RWPE1 (cell line): ENCODE measurements around the gene FAM174B.

Experiments
- CTCF ChIA-PET: fragments of 350-600 bp; sonication (Branson Sonifier 250); formaldehyde crosslinking; extraction: SDS; loops from one replicate; lab custom pipeline; 2021; lab: Yijun Ruan, JAX
- POLR2A ChIA-PET: fragments of 400-600 bp; formaldehyde crosslinking; extraction: SDS; loops from one replicate; lab custom pipeline; 2020; ENCODE audit warnings: antibody characterized with exemption; ENCODE audit not compliant: low non-redundant PET; lab: Yijun Ruan, JAX
- DNase-seq: peaks from one replicate; pipeline ENCODE4 v3.0.0; 2012; ENCODE audit warnings: low spot score
- H3K27ac ChIP-seq: fragments of 450-650 bp; 2 replicates; pipeline ENCODE4 v1.5.1; 2017
- TF ChIP-seq, protein P1 (sequence below): fragments of 450-650 bp; conservative IDR thresholded peaks from 2 replicates; pipeline ENCODE4 v1.5.1; 2017; ENCODE audit warnings: low read depth, mild to moderate bottlenecking

FAM174B gene

DNA sequence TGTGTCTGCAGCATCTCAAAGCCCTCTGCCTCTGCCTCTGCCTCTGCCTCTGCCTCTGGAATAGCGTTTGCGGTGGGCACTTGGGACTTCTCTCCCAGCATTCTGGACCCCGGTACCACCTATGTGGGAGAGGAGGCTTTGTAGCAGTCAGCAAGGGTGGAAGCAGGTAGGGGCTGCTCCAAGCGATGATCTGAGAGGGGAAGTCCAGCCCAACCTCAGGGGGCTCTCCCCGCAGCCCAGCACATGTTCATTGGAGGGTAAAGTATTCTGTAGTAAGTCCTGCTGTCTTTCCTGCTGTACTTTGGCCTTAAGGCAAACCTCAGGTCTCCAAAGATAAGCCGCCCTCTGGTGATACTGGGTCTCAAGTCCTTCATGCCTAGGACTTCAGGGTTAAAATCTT lies 68.6 kb downstream of the FAM174B start:
- POLR2A ChIA-PET, result no interaction called here
- TF ChIP-seq, protein P1, sequence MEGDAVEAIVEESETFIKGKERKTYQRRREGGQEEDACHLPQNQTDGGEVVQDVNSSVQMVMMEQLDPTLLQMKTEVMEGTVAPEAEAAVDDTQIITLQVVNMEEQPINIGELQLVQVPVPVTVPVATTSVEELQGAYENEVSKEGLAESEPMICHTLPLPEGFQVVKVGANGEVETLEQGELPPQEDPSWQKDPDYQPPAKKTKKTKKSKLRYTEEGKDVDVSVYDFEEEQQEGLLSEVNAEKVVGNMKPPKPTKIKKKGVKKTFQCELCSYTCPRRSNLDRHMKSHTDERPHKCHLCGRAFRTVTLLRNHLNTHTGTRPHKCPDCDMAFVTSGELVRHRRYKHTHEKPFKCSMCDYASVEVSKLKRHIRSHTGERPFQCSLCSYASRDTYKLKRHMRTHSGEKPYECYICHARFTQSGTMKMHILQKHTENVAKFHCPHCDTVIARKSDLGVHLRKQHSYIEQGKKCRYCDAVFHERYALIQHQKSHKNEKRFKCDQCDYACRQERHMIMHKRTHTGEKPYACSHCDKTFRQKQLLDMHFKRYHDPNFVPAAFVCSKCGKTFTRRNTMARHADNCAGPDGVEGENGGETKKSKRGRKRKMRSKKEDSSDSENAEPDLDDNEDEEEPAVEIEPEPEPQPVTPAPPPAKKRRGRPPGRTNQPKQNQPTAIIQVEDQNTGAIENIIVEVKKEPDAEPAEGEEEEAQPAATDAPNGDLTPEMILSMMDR, result no peak
- DNase-seq, result no peak
- H3K27ac ChIP-seq, result no peak overlapping the region
- CTCF ChIA-PET, result interaction anchor here (0.6 kb wide), 1 partner anchor 764 kb away, joined by 3 read pairs; no protein-coding TSS in a partner anchor

DNA sequence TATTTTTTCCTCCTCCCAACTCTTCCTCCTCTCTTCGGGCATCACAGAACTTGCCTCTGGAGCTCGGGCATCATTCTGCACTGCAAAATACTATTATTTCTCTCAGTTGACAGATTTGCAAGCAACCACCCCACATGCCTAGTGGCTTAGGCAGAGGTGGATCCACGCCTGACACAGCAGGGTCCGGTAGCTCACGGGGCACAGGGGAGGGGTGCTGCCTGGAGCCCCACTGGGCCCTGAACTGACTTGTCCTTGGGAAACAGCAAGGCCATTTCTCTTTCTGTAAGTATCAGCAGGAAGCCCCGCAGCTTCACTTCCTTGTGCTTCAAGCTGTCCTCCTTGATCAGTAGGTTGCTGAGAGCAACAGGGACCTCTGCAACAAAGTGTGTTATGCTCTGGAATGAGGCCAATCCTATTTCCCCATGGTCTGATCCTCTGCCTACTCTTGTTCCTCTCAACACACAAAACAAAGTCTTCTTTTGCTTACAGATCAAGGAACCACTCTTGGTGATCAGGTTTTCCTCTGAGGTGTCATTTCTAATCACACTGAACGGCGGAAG lies 69.1 kb downstream of the FAM174B start:
- TF ChIP-seq, protein P1, result no peak
- H3K27ac ChIP-seq, result no peak overlapping the region
- ChIA-PET POLR2A (no interaction called here), CTCF (no interaction called here)
- DNase-seq, result no peak

DNA sequence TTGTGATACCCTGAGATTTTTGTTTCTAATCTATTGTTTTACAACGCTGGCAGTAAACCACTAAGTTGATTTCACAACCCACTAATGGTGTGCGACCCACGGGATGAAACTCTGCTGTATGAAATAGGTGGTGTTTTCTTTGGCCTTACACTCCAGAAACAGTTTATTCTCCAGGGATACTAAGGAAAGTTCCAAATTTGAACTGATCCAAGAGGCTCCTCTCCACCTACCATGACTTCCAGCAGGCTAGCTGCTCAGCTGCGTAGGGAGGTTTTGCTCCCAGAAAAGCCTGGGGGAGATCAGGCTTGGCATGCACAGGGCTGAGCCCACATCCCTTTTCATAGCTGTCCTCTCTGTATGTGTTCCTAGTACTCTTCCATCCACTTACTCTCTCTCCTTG lies 71.5 kb downstream of the FAM174B start:
- TF ChIP-seq, protein P1, result no peak
- ChIA-PET CTCF (interaction anchor here (0.6 to 0.7 kb wide), 3 partner anchors 39 to 460 kb away, joined by 3 to 4 read pairs (median 3); no protein-coding TSS in a partner anchor), POLR2A (no interaction called here)
- no peak overlapping the region for H3K27ac ChIP-seq
- DNase-seq, result no peak

DNA sequence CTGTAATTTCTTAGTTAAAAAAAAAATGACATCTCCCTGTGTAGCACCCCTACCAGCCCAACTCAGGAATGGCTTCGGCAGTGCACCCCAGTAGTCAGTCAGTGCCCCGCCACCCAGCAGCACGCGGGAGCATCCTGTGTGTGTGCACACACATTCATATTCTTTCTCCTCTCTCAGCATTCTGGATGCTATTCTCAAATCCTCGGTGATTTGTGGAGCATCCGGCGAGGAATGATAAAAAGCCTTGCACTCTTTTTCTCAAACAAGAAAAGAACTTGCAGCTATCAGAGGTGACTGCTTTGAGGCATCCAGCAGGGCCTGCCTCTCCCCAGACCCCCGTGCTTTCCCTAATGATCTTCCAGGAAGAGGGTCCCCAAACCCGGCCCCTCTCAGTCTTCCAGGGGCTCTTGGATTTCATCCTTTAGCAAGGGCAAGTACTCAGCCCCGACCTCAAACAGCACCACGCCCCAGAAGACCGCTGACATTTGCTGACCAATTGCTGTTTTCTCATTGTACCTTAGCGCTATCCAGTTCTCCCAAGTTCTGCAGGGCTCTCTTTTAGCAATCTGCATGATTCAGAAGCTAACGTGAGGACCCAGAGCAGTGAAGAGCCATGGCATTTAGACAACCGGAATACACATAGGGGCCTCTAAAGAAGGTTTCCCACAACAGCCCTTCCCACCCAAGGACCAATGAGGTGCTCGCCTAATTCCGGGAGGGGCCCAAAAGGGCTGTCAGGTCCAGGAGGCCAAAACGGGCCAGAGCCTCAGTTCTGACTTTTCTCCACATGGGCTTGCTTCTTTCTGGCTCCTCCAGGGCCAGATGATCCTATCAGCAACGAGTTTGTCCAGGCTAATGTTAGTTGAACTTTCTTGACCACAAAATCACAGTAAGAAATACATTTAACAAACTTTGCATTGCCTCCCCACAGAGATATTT lies 72.2 kb downstream of the FAM174B start:
- no peak for DNase-seq
- TF ChIP-seq, protein P1, result no peak
- CTCF ChIA-PET, result interaction anchor here (0.7 kb wide), 1 partner anchor 49 kb away, joined by 3 read pairs; no protein-coding TSS in a partner anchor
- no peak overlapping the region for H3K27ac ChIP-seq
- POLR2A ChIA-PET, result no interaction called here

DNA sequence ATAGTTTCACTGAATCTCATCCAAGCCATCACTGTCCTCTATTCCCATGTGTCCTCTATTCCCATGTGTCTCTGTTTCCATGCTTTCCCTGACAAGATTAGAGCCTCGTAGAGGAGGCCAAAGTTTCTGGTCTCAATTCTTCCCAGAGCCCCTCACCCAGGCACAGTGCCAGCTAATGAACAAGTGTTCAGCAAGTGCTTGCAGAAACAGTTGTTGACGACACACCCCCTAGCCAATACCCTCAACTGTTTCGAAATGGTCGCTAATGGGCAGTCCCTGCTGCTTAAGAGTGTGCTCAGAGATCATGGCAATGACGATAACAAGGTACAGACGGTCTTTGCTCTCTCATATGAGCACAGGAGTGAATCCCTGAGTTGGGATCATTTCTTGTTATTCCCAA lies 73.4 kb downstream of the FAM174B start:
- no peak for DNase-seq
- POLR2A ChIA-PET, result no interaction called here
- no peak overlapping the region for H3K27ac ChIP-seq
- CTCF ChIA-PET, result no interaction called here
- TF ChIP-seq, protein P1, result no peak

DNA sequence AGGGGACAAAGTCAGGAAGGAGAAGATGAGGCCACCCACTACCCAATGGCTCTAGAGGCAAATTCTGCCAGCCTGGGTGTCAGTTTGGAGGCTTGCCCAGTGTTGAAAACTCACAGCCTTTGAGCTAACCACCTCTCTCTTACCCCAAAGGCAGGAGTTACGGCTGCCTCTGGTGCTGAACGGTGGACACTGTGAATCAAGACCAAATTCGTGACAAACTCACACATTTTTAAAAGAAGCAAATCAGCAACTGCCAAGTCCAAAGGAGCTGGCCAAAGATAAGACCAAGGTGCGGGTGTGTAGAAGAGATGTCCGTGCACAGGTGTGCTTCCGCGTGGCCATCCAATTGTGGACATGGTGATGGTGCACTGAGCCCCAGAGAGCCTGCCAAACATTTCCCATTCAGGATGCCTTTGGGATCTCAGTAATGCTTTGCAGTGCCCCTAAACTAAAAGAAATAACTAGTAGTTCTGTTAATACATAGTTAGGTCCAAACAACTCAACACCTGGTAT lies 74.6 kb downstream of the FAM174B start:
- CTCF ChIA-PET, result no interaction called here
- TF ChIP-seq, protein P1, result no peak
- POLR2A ChIA-PET, result no interaction called here
- no peak for DNase-seq
- no peak overlapping the region for H3K27ac ChIP-seq
